Mucosa of rectum (tissue), 2 donors: Measurements from ENCODE around the gene DIRAS1.

Experiments
- H3K27ac ChIP-seq, 2 donors: one replicate each; pipeline ENCODE4 v1.7.0; 2013; ENCODE audit warnings: inconsistent platforms in 2 of 2, low read depth in 2 of 2, low read length in 2 of 2
- H3K27me3 ChIP-seq, 2 donors: one replicate each; pipeline ENCODE4 v1.7.0; 2013; ENCODE audit warnings: low read length in 2 of 2; ENCODE audit not compliant: control insufficient read depth in 2 of 2, insufficient read depth in 2 of 2
- H3K36me3 ChIP-seq, 2 donors: one replicate each; pipeline ENCODE4 v1.7.0; 2013; ENCODE audit warnings: low read length in 2 of 2; ENCODE audit not compliant: control insufficient read depth in 2 of 2, insufficient read depth in 2 of 2
- H3K4me1 ChIP-seq, 2 donors: one replicate each; pipeline ENCODE4 v1.7.0; 2013; ENCODE audit warnings: low read length in 2 of 2, mild to moderate bottlenecking in 1 of 2; ENCODE audit not compliant: control insufficient read depth in 2 of 2, insufficient read depth in 2 of 2
- H3K4me3 ChIP-seq, 2 donors: one replicate each; pipeline ENCODE4 v1.7.0; 2013; ENCODE audit warnings: low read length in 2 of 2
- H3K9ac ChIP-seq, 2 donors: one replicate each; pipeline ENCODE4 v1.7.0; 2013; ENCODE audit warnings: low read length in 2 of 2, low read depth in 1 of 2, mild to moderate bottlenecking in 1 of 2
- H3K9me3 ChIP-seq, 2 donors: one replicate each; pipeline ENCODE4 v1.7.0; 2013; ENCODE audit warnings: low read length in 2 of 2; ENCODE audit not compliant: control insufficient read depth in 2 of 2
- donor health status: healthy.
- donor health status: Normal muscosa, but diverticular disease.

Gene DIRAS1

GRCh38 chr19:2726904-2727639 is 5.9 kb upstream of the DIRAS1 start:
- no peak overlapping the region for H3K4me3 ChIP-seq
- peaks cover 8 to 11% of the 10 kb centered on the region in 2 donors for H3K27me3 ChIP-seq
- no peak overlapping the region for H3K27ac ChIP-seq
- no peaks in the 10 kb centered on the region for H3K36me3 ChIP-seq
- no peaks in the 10 kb centered on the region for H3K9me3 ChIP-seq
- H3K4me1 ChIP-seq = peaks cover 2 to 5% of the 10 kb centered on the region in 2 donors
- no peak overlapping the region for H3K9ac ChIP-seq

GRCh38 chr19:2726160-2726855 is 5.1 kb upstream of the DIRAS1 start:
- Histone ChIP-seq H3K4me3 (no peak overlapping the region), H3K36me3 (no peaks in the 10 kb centered on the region), H3K27ac (no peak overlapping the region), H3K9me3 (no peaks in the 10 kb centered on the region), H3K27me3 (peaks cover 11 to 13% of the 10 kb centered on the region in 2 donors), H3K4me1 (peaks cover 2 to 5% of the 10 kb centered on the region in 2 donors), H3K9ac (no peak overlapping the region)

- Histone ChIP-seq H3K27me3 (peaks cover 17 to 23% of the 10 kb centered on the region in 2 donors), H3K36me3 (no peaks in the 10 kb centered on the region), H3K9ac (no peak overlapping the region), H3K4me1 (peaks cover 4 to 5% of the 10 kb centered on the region in 2 donors), H3K4me3 (no peak overlapping the region), H3K27ac (no peak overlapping the region), H3K9me3 (no peaks in the 10 kb centered on the region)
These were observed 3.0 kb upstream of the DIRAS1 start for GRCh38 chr19:2724148-2724557.

DNA sequence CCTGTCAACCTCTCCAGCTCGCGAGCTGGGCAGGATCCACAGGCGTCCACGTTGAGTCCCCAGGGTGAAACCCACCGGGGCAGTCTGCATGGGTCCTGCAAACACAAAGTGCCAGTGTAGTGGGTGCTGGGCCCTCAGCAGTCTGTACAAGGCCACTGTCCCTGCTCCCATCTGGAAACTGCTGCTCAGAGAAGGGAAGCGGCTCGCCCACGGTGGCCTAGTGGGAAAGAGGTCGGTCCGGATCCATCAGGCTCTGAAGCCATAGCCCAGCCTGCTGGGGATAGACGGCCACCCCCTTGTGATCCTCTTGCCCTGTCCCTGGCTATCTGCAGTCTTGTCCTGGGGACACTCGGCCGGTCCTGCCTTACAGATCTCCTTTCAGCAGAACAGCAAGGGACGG is 2.6 kb upstream of the DIRAS1 start:
- H3K9me3 ChIP-seq = no peaks in the 10 kb centered on the region
- no peak overlapping the region for H3K27ac ChIP-seq
- no peak overlapping the region for H3K9ac ChIP-seq
- no peak overlapping the region for H3K4me3 ChIP-seq
- peaks cover 17 to 23% of the 10 kb centered on the region in 2 donors for H3K27me3 ChIP-seq
- H3K36me3 ChIP-seq = no peaks in the 10 kb centered on the region
- H3K4me1 ChIP-seq = peaks cover 4 to 5% of the 10 kb centered on the region in 2 donors

GRCh38 chr19:2723345-2723715 is 2.2 kb upstream of the DIRAS1 start:
- Histone ChIP-seq H3K27me3 (peaks cover 17 to 23% of the 10 kb centered on the region in 2 donors), H3K9me3 (no peaks in the 10 kb centered on the region), H3K4me1 (peaks cover 4 to 5% of the 10 kb centered on the region in 2 donors), H3K4me3 (no peak overlapping the region), H3K36me3 (no peaks in the 10 kb centered on the region), H3K27ac (no peak overlapping the region), H3K9ac (no peak overlapping the region)

- Histone ChIP-seq H3K27ac (no peak overlapping the region), H3K4me3 (no peak overlapping the region), H3K9ac (no peak overlapping the region), H3K36me3 (no peaks in the 10 kb centered on the region), H3K9me3 (no peaks in the 10 kb centered on the region), H3K27me3 (peaks cover 17 to 23% of the 10 kb centered on the region in 2 donors), H3K4me1 (peaks cover 4 to 5% of the 10 kb centered on the region in 2 donors)
These were observed 1.6 kb upstream of the DIRAS1 start for GRCh38 chr19:2722541-2723344.

- Histone ChIP-seq H3K9ac (no peak overlapping the region), H3K4me1 (peaks cover 4 to 5% of the 10 kb centered on the region in 2 donors), H3K9me3 (no peaks in the 10 kb centered on the region), H3K27me3 (peaks cover 17 to 23% of the 10 kb centered on the region in 2 donors), H3K36me3 (no peaks in the 10 kb centered on the region), H3K4me3 (peak overlapping the region in 1 of 2 donors; percentile 7), H3K27ac (no peak overlapping the region)
These were observed 683 bp upstream of the DIRAS1 start for GRCh38 chr19:2721570-2722540.

- H3K27me3 ChIP-seq = peaks cover 11 to 23% of the 10 kb centered on the region in 2 donors
- H3K4me1 ChIP-seq = peaks cover 4 to 5% of the 10 kb centered on the region in 2 donors
- H3K9ac ChIP-seq = no peak overlapping the region
- H3K27ac ChIP-seq = no peak overlapping the region
- peaks cover 0 to 3% of the 10 kb centered on the region in 2 donors for H3K9me3 ChIP-seq
- H3K4me3 ChIP-seq = peak overlapping the region in 1 of 2 donors; percentile 23
- H3K36me3 ChIP-seq = no peaks in the 10 kb centered on the region
These were observed 1.0 kb downstream of the DIRAS1 start for GRCh38 chr19:2719920-2720776.
